Neural cell (in vitro differentiated cells): ENCODE data around the gene PLEKHG5. TPM values are rescaled to one million over a fixed set of nuclear protein-coding genes. Genes with fewer than 3 reads are reported as not detected.
A peak's percentile ranks its signal among the peaks of the same experiment; 100 is the strongest.

ENCODE experiments used
- H2AFZ ChIP-seq: fragments of 200-600, 300-800 bp; sonication (generic), shearing (Covaris generic); 2 replicates; pipeline ENCODE4 v1.6.0; 2014; ENCODE audit warnings: low read depth, mild to moderate bottlenecking, antibody characterized with exemption, low read length, moderate library complexity
- H3F3A ChIP-seq: fragments of 200-600 bp; shearing (Covaris generic); 2 replicates; pipeline ENCODE4 v1.6.1; 2016; ENCODE audit warnings: mild to moderate bottlenecking, moderate library complexity, mixed read lengths, antibody characterized with exemption, low read length; ENCODE audit not compliant: insufficient read depth, poor library complexity, severe bottlenecking
- H3K27ac ChIP-seq: fragments of 200-600, 300-800 bp; sonication (generic), shearing (Covaris generic); 2 replicates; pipeline ENCODE4 v1.5.1; 2014; ENCODE audit warnings: mild to moderate bottlenecking, low read length, moderate library complexity
- H3K27me3 ChIP-seq: fragments of 300-800, 200-600 bp; sonication (generic), shearing (Covaris generic); 2 replicates; pipeline ENCODE4 v1.6.0; 2014; ENCODE audit warnings: mild to moderate bottlenecking, low read depth, low read length, moderate library complexity; ENCODE audit not compliant: insufficient read depth
- H3K36me3 ChIP-seq: fragments of 300-800, 200-600 bp; sonication (generic), shearing (Covaris generic); 2 replicates; pipeline ENCODE4 v1.5.1; 2014; ENCODE audit warnings: mild to moderate bottlenecking, antibody characterized with exemption, low read length, moderate library complexity; ENCODE audit not compliant: insufficient read depth
- H3K4me2 ChIP-seq: fragments of 300-800, 200-600 bp; sonication (generic), shearing (Covaris generic); 2 replicates; pipeline ENCODE4 v1.6.0; 2014; ENCODE audit warnings: mild to moderate bottlenecking, low read length
- H3K4me3 ChIP-seq: fragments of 300-800, 200-600 bp; sonication (generic), shearing (Covaris generic); 2 replicates; pipeline ENCODE4 v1.5.1; 2014; ENCODE audit warnings: mild to moderate bottlenecking, low read length, moderate library complexity
- H3K79me2 ChIP-seq: fragments of 200-600 bp; shearing (Covaris generic); replicated peaks from 2 replicates; pipeline ENCODE4 v1.6.0; 2014; ENCODE audit warnings: mild to moderate bottlenecking, low read length, moderate library complexity; ENCODE audit not compliant: insufficient read depth
- H3K9ac ChIP-seq: fragments of 300-800, 200-600 bp; sonication (generic), shearing (Covaris generic); 2 replicates; pipeline ENCODE4 v1.6.1; 2016; ENCODE audit warnings: mild to moderate bottlenecking, low read length, mixed read lengths
- H3K9me2 ChIP-seq: fragments of 200-600 bp; shearing (Covaris generic); 2 replicates; pipeline ENCODE4 v1.6.1; 2016; ENCODE audit warnings: mild to moderate bottlenecking, low read length, mixed read lengths; ENCODE audit not compliant: insufficient read depth
- H3K9me3 ChIP-seq: fragments of 200-600, 300-800 bp; sonication (generic), shearing (Covaris generic); 2 replicates; pipeline ENCODE4 v1.6.1; 2016; ENCODE audit warnings: mild to moderate bottlenecking, mixed run types, low read length, moderate library complexity, mixed read lengths
- H4K20me1 ChIP-seq: fragments of 200-600 bp; shearing (Covaris generic); 2 replicates; pipeline ENCODE4 v1.6.1; 2016; ENCODE audit warnings: mild to moderate bottlenecking, mixed run types; ENCODE audit not compliant: insufficient read depth
- EP300 ChIP-seq: fragments of 450-650 bp; conservative IDR thresholded peaks from 2 replicates; pipeline ENCODE4 v1.6.1; 2014; ENCODE audit warnings: antibody characterized with exemption, mild to moderate bottlenecking, moderate library complexity; ENCODE audit not compliant: poor library complexity, severe bottlenecking
- EZH2 ChIP-seq: fragments of 200-600, 300-800 bp; shearing (Covaris generic), sonication (generic); IDR thresholded peaks from 2 replicates; pipeline ENCODE4 v1.6.1; 2014; ENCODE audit warnings: antibody characterized with exemption, low read length, borderline replicate concordance, mild to moderate bottlenecking; ENCODE audit not compliant: insufficient read depth, poor library complexity, severe bottlenecking
- MXI1 ChIP-seq: fragments of 450-650 bp; conservative IDR thresholded peaks from 2 replicates; pipeline ENCODE4 v1.6.1; 2014; ENCODE audit warnings: antibody characterized with exemption, mild to moderate bottlenecking; ENCODE audit not compliant: poor library complexity, severe bottlenecking
- POLR2AphosphoS5 ChIP-seq: IDR thresholded peaks from 2 replicates; pipeline ENCODE4 v1.6.1; 2012
- RAD21 ChIP-seq: fragments of 450-650 bp; conservative IDR thresholded peaks from 2 replicates; pipeline ENCODE4 v1.6.1; 2014; ENCODE audit warnings: antibody characterized with exemption, mild to moderate bottlenecking, moderate library complexity
- SMC3 ChIP-seq: fragments of 450-650 bp; conservative IDR thresholded peaks from 2 replicates; pipeline ENCODE4 v1.6.1; 2014; ENCODE audit warnings: antibody characterized with exemption, mild to moderate bottlenecking, moderate library complexity; ENCODE audit not compliant: poor library complexity
- TAF1 ChIP-seq: IDR thresholded peaks from 2 replicates; pipeline ENCODE4 v1.6.1; 2012; ENCODE audit warnings: low read depth
- polyA plus RNA-seq: library from polyadenylated mRNA; depleted of rRNA; stranded (reverse); fragments of >200 nt; gene quantifications from 2 replicates; pipeline ENCODE4 v1.2.3, GENCODE V29; 2014
- TF ChIP-seq, protein P1 (sequence below): fragments of 450-650 bp; IDR thresholded peaks from 2 replicates; pipeline ENCODE4 v1.5.1; 2014; ENCODE audit warnings: antibody characterized with exemption, mild to moderate bottlenecking, moderate library complexity; ENCODE audit not compliant: poor library complexity, severe bottlenecking
- TF ChIP-seq, protein P2 (sequence below): IDR thresholded peaks from 2 replicates; pipeline ENCODE4 v1.6.1; 2012; ENCODE audit warnings: borderline replicate concordance

PLEKHG5 gene
- polyA plus RNA-seq, 1 donor from 2014 or later: 24.0 TPM

DNA sequence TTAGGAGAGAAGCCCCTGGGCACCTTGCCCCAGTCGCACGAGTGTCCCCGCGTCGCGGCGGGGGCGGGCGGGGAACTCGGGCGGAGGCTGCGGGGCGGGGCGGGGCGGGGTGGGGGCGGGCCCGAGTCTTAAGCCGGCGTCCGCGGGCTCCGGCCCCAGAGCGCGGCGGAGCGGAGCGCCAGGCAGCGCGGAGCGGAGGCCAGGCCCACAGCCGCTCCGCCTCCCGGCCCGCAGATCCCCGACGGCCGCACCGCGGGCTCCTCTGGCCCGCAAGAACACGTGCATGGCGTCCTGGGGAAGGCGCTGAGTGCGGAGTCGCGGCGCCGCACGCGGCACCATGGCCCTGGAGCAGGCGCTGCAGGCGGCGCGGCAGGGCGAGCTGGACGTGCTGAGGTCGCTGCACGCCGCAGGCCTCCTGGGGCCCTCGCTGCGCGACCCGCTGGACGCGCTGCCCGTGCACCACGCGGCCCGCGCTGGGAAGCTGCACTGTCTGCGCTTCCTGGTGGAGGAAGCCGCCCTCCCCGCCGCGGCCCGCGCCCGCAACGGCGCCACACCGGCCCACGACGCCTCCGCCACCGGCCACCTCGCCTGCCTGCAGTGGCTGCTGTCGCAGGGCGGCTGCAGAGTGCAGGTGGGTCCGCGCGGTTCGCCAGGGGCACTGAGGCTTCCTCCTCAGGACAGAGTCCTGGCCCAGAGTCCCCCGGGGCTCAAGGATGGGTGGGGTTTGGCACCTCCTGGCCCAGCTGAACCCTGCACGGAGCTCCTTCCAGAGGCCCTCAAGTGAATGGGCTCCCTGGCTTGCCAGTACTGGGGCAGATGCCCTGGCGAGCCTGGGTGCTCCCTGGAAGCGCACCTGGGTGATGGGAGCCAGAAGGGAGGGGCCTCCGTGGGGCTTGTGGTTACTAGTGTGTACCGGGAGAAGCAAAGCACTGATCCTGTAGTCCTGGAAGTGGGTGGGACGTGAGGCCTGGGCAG lies 66.6 kb downstream of the PLEKHG5 start, which contains the start of gene ESPN:
Gene ESPN (plus strand): TSS at position 158 of the 975 bp plus-strand sequence. CDS start 180 bp downstream, at position 338.
- H3K4me2 ChIP-seq: no peak within 1 kb of the TSS
- H4K20me1 ChIP-seq: no peaks in the 10 kb centered on the region
- no peak within 1 kb of the TSS for H3K27ac ChIP-seq
- H3K79me2 ChIP-seq: no peaks in the 10 kb centered on the region
- no peak for TF ChIP-seq RAD21
- TF ChIP-seq SMC3: no peak
- TF ChIP-seq MXI1: no peak
- TF ChIP-seq, protein P1, sequence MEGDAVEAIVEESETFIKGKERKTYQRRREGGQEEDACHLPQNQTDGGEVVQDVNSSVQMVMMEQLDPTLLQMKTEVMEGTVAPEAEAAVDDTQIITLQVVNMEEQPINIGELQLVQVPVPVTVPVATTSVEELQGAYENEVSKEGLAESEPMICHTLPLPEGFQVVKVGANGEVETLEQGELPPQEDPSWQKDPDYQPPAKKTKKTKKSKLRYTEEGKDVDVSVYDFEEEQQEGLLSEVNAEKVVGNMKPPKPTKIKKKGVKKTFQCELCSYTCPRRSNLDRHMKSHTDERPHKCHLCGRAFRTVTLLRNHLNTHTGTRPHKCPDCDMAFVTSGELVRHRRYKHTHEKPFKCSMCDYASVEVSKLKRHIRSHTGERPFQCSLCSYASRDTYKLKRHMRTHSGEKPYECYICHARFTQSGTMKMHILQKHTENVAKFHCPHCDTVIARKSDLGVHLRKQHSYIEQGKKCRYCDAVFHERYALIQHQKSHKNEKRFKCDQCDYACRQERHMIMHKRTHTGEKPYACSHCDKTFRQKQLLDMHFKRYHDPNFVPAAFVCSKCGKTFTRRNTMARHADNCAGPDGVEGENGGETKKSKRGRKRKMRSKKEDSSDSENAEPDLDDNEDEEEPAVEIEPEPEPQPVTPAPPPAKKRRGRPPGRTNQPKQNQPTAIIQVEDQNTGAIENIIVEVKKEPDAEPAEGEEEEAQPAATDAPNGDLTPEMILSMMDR: no peak
- TF ChIP-seq, protein P2, sequence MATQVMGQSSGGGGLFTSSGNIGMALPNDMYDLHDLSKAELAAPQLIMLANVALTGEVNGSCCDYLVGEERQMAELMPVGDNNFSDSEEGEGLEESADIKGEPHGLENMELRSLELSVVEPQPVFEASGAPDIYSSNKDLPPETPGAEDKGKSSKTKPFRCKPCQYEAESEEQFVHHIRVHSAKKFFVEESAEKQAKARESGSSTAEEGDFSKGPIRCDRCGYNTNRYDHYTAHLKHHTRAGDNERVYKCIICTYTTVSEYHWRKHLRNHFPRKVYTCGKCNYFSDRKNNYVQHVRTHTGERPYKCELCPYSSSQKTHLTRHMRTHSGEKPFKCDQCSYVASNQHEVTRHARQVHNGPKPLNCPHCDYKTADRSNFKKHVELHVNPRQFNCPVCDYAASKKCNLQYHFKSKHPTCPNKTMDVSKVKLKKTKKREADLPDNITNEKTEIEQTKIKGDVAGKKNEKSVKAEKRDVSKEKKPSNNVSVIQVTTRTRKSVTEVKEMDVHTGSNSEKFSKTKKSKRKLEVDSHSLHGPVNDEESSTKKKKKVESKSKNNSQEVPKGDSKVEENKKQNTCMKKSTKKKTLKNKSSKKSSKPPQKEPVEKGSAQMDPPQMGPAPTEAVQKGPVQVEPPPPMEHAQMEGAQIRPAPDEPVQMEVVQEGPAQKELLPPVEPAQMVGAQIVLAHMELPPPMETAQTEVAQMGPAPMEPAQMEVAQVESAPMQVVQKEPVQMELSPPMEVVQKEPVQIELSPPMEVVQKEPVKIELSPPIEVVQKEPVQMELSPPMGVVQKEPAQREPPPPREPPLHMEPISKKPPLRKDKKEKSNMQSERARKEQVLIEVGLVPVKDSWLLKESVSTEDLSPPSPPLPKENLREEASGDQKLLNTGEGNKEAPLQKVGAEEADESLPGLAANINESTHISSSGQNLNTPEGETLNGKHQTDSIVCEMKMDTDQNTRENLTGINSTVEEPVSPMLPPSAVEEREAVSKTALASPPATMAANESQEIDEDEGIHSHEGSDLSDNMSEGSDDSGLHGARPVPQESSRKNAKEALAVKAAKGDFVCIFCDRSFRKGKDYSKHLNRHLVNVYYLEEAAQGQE: no peak
- TF ChIP-seq EZH2: no peak
- TF ChIP-seq TAF1: no peak
- no peak for TF ChIP-seq POLR2AphosphoS5
- no peaks in the 10 kb centered on the region for H3F3A ChIP-seq
- peak within 1 kb of the TSS; percentile 34 for H3K4me3 ChIP-seq
- no peaks in the 10 kb centered on the region for H3K9me2 ChIP-seq
- peaks cover 65% of the 10 kb centered on the region for H3K27me3 ChIP-seq
- H2AFZ ChIP-seq: no peak within 1 kb of the TSS
- H3K36me3 ChIP-seq: no peaks in the 10 kb centered on the region
- H3K9me3 ChIP-seq: no peaks in the 10 kb centered on the region
- H3K9ac ChIP-seq: no peak within 1 kb of the TSS

DNA sequence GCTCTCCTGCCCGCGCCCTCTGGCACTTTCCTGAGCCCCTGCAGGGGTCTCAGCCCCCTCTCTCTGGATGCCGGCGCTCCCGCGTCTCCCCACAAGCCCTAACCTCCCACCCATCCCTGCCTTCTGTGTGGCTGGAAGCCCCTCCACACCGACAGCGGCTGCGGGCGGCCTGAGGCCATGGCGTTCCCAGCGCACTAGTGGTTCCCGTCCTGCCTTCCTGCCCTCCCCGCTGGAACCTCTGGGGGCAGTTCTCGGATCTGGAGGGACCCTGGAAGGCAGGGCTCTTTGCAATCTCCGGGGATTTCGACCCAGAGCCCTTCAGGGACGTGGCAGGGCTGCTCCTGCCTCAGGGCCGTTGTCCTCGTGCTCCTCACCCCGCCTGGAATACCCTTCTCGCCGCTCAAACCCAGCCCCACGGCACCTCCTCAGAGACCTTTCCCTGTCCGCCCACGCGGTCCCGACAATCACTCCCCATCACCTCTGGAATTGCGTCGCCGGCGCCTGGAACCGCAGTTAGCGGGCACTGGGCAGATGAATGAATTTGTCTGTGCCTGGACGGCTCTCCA lies 67.4 kb downstream of the PLEKHG5 start:
- H3K9me2 ChIP-seq: no peaks in the 10 kb centered on the region
- no peak overlapping the region for H2AFZ ChIP-seq
- no peak for TF ChIP-seq EP300
- TF ChIP-seq SMC3: no peak
- no peak for TF ChIP-seq TAF1
- no peak for TF ChIP-seq RAD21
- peak; percentile 8 for TF ChIP-seq EZH2
- no peak for TF ChIP-seq POLR2AphosphoS5
- TF ChIP-seq, protein P2: no peak
- TF ChIP-seq, protein P1: no peak
- TF ChIP-seq MXI1: no peak
- peak overlapping the region; percentile 34 for H3K4me3 ChIP-seq
- no peak overlapping the region for H3K27ac ChIP-seq
- no peaks in the 10 kb centered on the region for H4K20me1 ChIP-seq
- no peaks in the 10 kb centered on the region for H3K36me3 ChIP-seq
- H3K4me2 ChIP-seq: no peak overlapping the region
- no peaks in the 10 kb centered on the region for H3K79me2 ChIP-seq
- H3K27me3 ChIP-seq: peaks cover 73% of the 10 kb centered on the region
- H3K9me3 ChIP-seq: no peaks in the 10 kb centered on the region
- H3K9ac ChIP-seq: no peak overlapping the region
- no peaks in the 10 kb centered on the region for H3F3A ChIP-seq
